H1 (cell line): ENCODE data around the gene DSTN. TPM values are rescaled to one million over a fixed set of nuclear protein-coding genes. Genes with fewer than 3 reads are reported as not detected.

Source experiments
- CTCF ChIA-PET: fragments of 300-600 bp; sonication (Branson Sonifier 250); formaldehyde crosslinking; loops from one replicate; lab custom pipeline; 2021; ENCODE audit not compliant: partially characterized antibody; lab: Charles Lee
- POLR2A ChIA-PET: fragments of 300-600 bp; sonication (Branson Sonifier 250); formaldehyde crosslinking; loops from one replicate; lab custom pipeline; 2021; ENCODE audit warnings: inconsistent platforms; ENCODE audit not compliant: partially characterized antibody; lab: Charles Lee
- DNase-seq, 2 experiments: peaks; one replicate each; pipeline versions ENCODE4 v3.0.0 to v3.0.0-alpha.2; 2010 to 2022; ENCODE audit warnings: low spot score in 2 of 2, low read depth in 1 of 2, mixed read lengths in 1 of 2
- FAIRE-seq: peaks from 2 replicates; lab custom pipeline; 2011; peaks lifted over from hg19 to GRCh38; lab: Jason Lieb, UNC
- H2AFZ ChIP-seq: 2 replicates; pipeline ENCODE4 v1.8.1; 2012; ENCODE audit warnings: low read length, inconsistent platforms
- H2AK5ac ChIP-seq: 2 replicates; pipeline ENCODE4 v1.6.1; 2013; ENCODE audit warnings: low read depth, low read length
- H2BK120ac ChIP-seq: replicated peaks from 2 replicates; pipeline ENCODE3; 2013; ENCODE audit warnings: low read depth, low read length, inconsistent platforms
- H2BK12ac ChIP-seq: 2 replicates; pipeline ENCODE4 v1.6.1; 2013; ENCODE audit warnings: low read depth, low read length
- H2BK15ac ChIP-seq: 2 replicates; pipeline ENCODE4 v1.6.1; 2013; ENCODE audit warnings: low read length
- H2BK20ac ChIP-seq: 2 replicates; pipeline ENCODE4 v1.6.1; 2013; ENCODE audit warnings: low read length
- H2BK5ac ChIP-seq: 2 replicates; pipeline ENCODE4 v1.6.1; 2013; ENCODE audit warnings: low read depth, low read length
- H3K14ac ChIP-seq: 2 replicates; pipeline ENCODE4 v1.6.1; 2013; ENCODE audit warnings: inconsistent platforms; ENCODE audit not compliant: insufficient read length
- H3K18ac ChIP-seq: 2 replicates; pipeline ENCODE4 v1.6.1; 2013; ENCODE audit warnings: low read length; ENCODE audit errors: extremely low read depth
- H3K23ac ChIP-seq: 2 replicates; pipeline ENCODE4 v1.6.1; 2013; ENCODE audit warnings: inconsistent platforms; ENCODE audit not compliant: insufficient read length
- H3K23me2 ChIP-seq: 2 replicates; pipeline ENCODE4 v1.6.1; 2013; ENCODE audit warnings: low read depth, low read length
- H3K27ac ChIP-seq: 2 replicates; pipeline ENCODE4 v1.6.1; 2011; ENCODE audit warnings: low read depth, low read length, inconsistent platforms
- H3K27me3 ChIP-seq, 4 experiments: replicated peaks in 1 of 4; 1 replicate in 1 of 4; 2 replicates in 3 of 4; pipeline versions ENCODE4 v1.6.1 to v1.8.1; 2011 to 2013; ENCODE audit warnings: low read length in 3 of 4, mild to moderate bottlenecking in 3 of 4, inconsistent platforms in 2 of 4, mixed read lengths in 2 of 4, moderate library complexity in 1 of 4; ENCODE audit not compliant: control insufficient read depth in 3 of 4, insufficient read depth in 3 of 4; ENCODE audit errors: extremely low read depth in 1 of 4
- H3K36me3 ChIP-seq, 4 experiments: 2 replicates each; pipeline versions ENCODE4 v1.6.1 to v1.8.1; 2011 to 2013; ENCODE audit warnings: mild to moderate bottlenecking in 4 of 4, low read length in 3 of 4, moderate library complexity in 2 of 4, control low read depth in 1 of 4, inconsistent platforms in 1 of 4; ENCODE audit not compliant: insufficient read depth in 4 of 4, control insufficient read depth in 2 of 4
- H3K4ac ChIP-seq: replicated peaks from 2 replicates; pipeline ENCODE3; 2013; ENCODE audit warnings: low read length, low read depth, mixed read lengths, inconsistent platforms; ENCODE audit not compliant: insufficient read length
- H3K4me1 ChIP-seq, 4 experiments: replicated peaks in 1 of 4; 1 replicate in 1 of 4; 2 replicates in 3 of 4; pipeline versions ENCODE4 v1.6.1 to v1.8.1; 2011 to 2013; ENCODE audit warnings: low read length in 3 of 4, inconsistent platforms in 2 of 4, mixed read lengths in 1 of 4; ENCODE audit not compliant: insufficient read depth in 4 of 4, control insufficient read depth in 3 of 4
- H3K4me2 ChIP-seq, 2 experiments: 2 replicates each; pipeline versions ENCODE4 v1.6.1 to v1.8.1; 2011 to 2013; ENCODE audit warnings: low read depth in 2 of 2, low read length in 2 of 2, control low read depth in 1 of 2, inconsistent platforms in 1 of 2, mild to moderate bottlenecking in 1 of 2; ENCODE audit not compliant: insufficient read depth in 1 of 2
- H3K4me3 ChIP-seq, 4 experiments: fragments of 200-600, 300-600 bp in 1 of 4; sonication (generic), shearing (Covaris generic), sonication (Bioruptor Twin) in 1 of 4; 2 replicates each; pipeline versions ENCODE4 v1.5.1 to v1.8.1; 2011 to 2016; ENCODE audit warnings: low read length in 4 of 4, low read depth in 3 of 4, control low read depth in 2 of 4, inconsistent platforms in 2 of 4, mild to moderate bottlenecking in 2 of 4, mixed read lengths in 1 of 4, moderate library complexity in 1 of 4; ENCODE audit not compliant: insufficient read depth in 2 of 4; ENCODE audit errors: extremely low read depth in 1 of 4
- H3K56ac ChIP-seq: replicated peaks from 2 replicates; pipeline ENCODE3; 2013; ENCODE audit warnings: low read depth, mild to moderate bottlenecking, mixed read lengths, low read length, inconsistent platforms; ENCODE audit not compliant: insufficient read length
- H3K79me1 ChIP-seq: 2 replicates; pipeline ENCODE4 v1.6.1; 2013; ENCODE audit warnings: low read depth, low read length, control low read depth
- H3K79me2 ChIP-seq, 2 experiments: 2 replicates each; pipeline versions ENCODE4 v1.6.1 to v1.8.1; 2012 to 2013; ENCODE audit warnings: low read length in 2 of 2, mild to moderate bottlenecking in 2 of 2, inconsistent platforms in 1 of 2; ENCODE audit not compliant: insufficient read depth in 2 of 2, control insufficient read depth in 1 of 2
- H3K9ac ChIP-seq, 4 experiments: replicated peaks in 1 of 4; 1 replicate in 1 of 4; 2 replicates in 3 of 4; pipeline versions ENCODE4 v1.6.1 to v1.8.1; 2011 to 2013; ENCODE audit warnings: low read depth in 3 of 4, low read length in 3 of 4, control low read depth in 2 of 4, mild to moderate bottlenecking in 2 of 4, moderate library complexity in 2 of 4, inconsistent platforms in 1 of 4; ENCODE audit errors: extremely low read depth in 1 of 4
- H3K9me3 ChIP-seq, 2 experiments: 2 replicates each; pipeline versions ENCODE4 v1.6.1 to v1.8.1; 2012 to 2013; ENCODE audit warnings: mild to moderate bottlenecking in 2 of 2, moderate library complexity in 2 of 2, control low read depth in 1 of 2, inconsistent platforms in 1 of 2, low read depth in 1 of 2, low read length in 1 of 2, mixed read lengths in 1 of 2; ENCODE audit not compliant: insufficient read depth in 2 of 2
- H4K20me1 ChIP-seq, 2 experiments: replicated peaks in 1 of 2; 2 replicates each; pipeline versions ENCODE3 to v1.8.1; 2011 to 2013; ENCODE audit warnings: inconsistent platforms in 2 of 2, low read length in 2 of 2, mild to moderate bottlenecking in 1 of 2; ENCODE audit not compliant: insufficient read depth in 2 of 2, control insufficient read depth in 1 of 2
- H4K5ac ChIP-seq: 2 replicates; pipeline ENCODE4 v1.6.1; 2013; ENCODE audit warnings: low read length, low read depth, mixed read lengths, inconsistent platforms; ENCODE audit not compliant: insufficient read length
- H4K8ac ChIP-seq: 2 replicates; pipeline ENCODE4 v1.8.0; 2013; ENCODE audit warnings: mild to moderate bottlenecking, moderate library complexity, low read length, inconsistent platforms; ENCODE audit not compliant: insufficient read depth; ENCODE audit errors: extremely low read depth
- H4K91ac ChIP-seq: replicated peaks from 2 replicates; pipeline ENCODE3; 2013; ENCODE audit warnings: low read length, mixed read lengths, inconsistent platforms; ENCODE audit not compliant: insufficient read length
- ASH2L ChIP-seq: fragments of 200-600, 300-600 bp; sonication (generic); IDR thresholded peaks from one replicate; pipeline ENCODE4 v1.7.1; 2017; ENCODE audit warnings: low read length
- BRCA1 ChIP-seq: IDR thresholded peaks from 2 replicates; pipeline ENCODE4 v1.6.1; 2012; ENCODE audit warnings: low read depth, low read length, improper control_type of control experiment
- CBX8 ChIP-seq: fragments of 300-800, 300-1000 bp; sonication (generic); IDR thresholded peaks from 2 replicates; pipeline ENCODE4 v1.7.1; 2016; ENCODE audit warnings: low read depth, low read length, borderline replicate concordance
- FOSL1 ChIP-seq: IDR thresholded peaks from 2 replicates; pipeline ENCODE4 v1.6.1; 2011; ENCODE audit warnings: mild to moderate bottlenecking, low read depth, low read length, moderate library complexity; ENCODE audit not compliant: insufficient read depth
- GABPA ChIP-seq: IDR thresholded peaks from 2 replicates; pipeline ENCODE4 v1.6.1; 2011; ENCODE audit warnings: mild to moderate bottlenecking, low read length, moderate library complexity, borderline replicate concordance; ENCODE audit not compliant: insufficient read depth
- HDAC2 ChIP-seq, 2 experiments: fragments of 300-600 bp in 1 of 2; sonication (generic) in 1 of 2; IDR thresholded peaks; 2 replicates each; pipeline ENCODE4 v1.6.1; 2011 to 2012; ENCODE audit warnings: low read depth in 2 of 2, low read length in 2 of 2, mild to moderate bottlenecking in 2 of 2, moderate library complexity in 2 of 2, borderline replicate concordance in 1 of 2, inconsistent platforms in 1 of 2
- KDM4A ChIP-seq: IDR thresholded peaks from one replicate; pipeline ENCODE4 v1.7.1; 2012; ENCODE audit warnings: low read depth, mild to moderate bottlenecking, moderate library complexity, low read length, inconsistent platforms; ENCODE audit not compliant: severe bottlenecking
- PHF8 ChIP-seq: fragments of 200-600 bp; sonication (generic); conservative IDR thresholded peaks from 2 replicates; pipeline ENCODE4 v1.7.1; 2012; ENCODE audit warnings: low read depth, mild to moderate bottlenecking, inconsistent platforms, low read length, moderate library complexity
- POLR2AphosphoS5 ChIP-seq: IDR thresholded peaks from 2 replicates; pipeline ENCODE4 v1.6.1; 2011; ENCODE audit warnings: low read depth, low read length
- POU5F1 ChIP-seq: IDR thresholded peaks from 2 replicates; pipeline ENCODE4 v1.6.1; 2011; ENCODE audit warnings: low read depth, mild to moderate bottlenecking, low read length, moderate library complexity
- RXRA ChIP-seq: IDR thresholded peaks from 2 replicates; pipeline ENCODE4 v1.6.1; 2011; ENCODE audit warnings: low read depth, mild to moderate bottlenecking, low read length, moderate library complexity; ENCODE audit not compliant: insufficient read depth
- TBP ChIP-seq: IDR thresholded peaks from 2 replicates; pipeline ENCODE4 v1.6.1; 2011; ENCODE audit warnings: low read depth, low read length, improper control_type of control experiment
- TCF12 ChIP-seq: IDR thresholded peaks from 2 replicates; pipeline ENCODE4 v1.6.1; 2011; ENCODE audit warnings: low read depth, mild to moderate bottlenecking, low read length
- YY1 ChIP-seq: IDR thresholded peaks from 2 replicates; pipeline ENCODE4 v1.6.1; 2011; ENCODE audit warnings: low read depth, mild to moderate bottlenecking, low read length
- WGBS, 2 experiments: shearing (Covaris generic) in 1 of 2; methylation state at CpG; one replicate each; pipeline versions ENCODE4 v1.1.6 to v1.1.7; 2013 to 2015; ENCODE audit warnings: low lambda C conversion rate in 2 of 2, mixed read lengths in 2 of 2, inconsistent platforms in 1 of 2, low coverage in 1 of 2, missing lambda C conversion rate in 1 of 2; ENCODE audit not compliant: insufficient replicate concordance in 2 of 2, insufficient coverage in 1 of 2, insufficient read length in 1 of 2; ENCODE audit errors: extremely low coverage in 1 of 2, missing lambda C conversion rate in 1 of 2; 5-methylcytosine and 5-hydroxymethylcytosine counted together
- polyA plus RNA-seq, 7 experiments: library from polyadenylated mRNA; depleted of rRNA in 3 of 7; stranded (reverse) in 5 of 7; unstranded in 2 of 7; fragments of >200 nt in 5 of 7; fragments of 200-250 nt in 2 of 7; gene quantifications; 1 replicate in 5 of 7; 2 replicates in 1 of 7; 4 replicates in 1 of 7; pipeline versions ENCODE4 v1.2.1 to v1.2.3, GENCODE V29; 2011 to 2013; ENCODE audit warnings: missing spikeins in 2 of 7, mixed read lengths in 2 of 7
- total RNA-seq: library from RNA; stranded (reverse); fragmentation: NEBNext Ultra II Directional; extraction: Animal tissue kit (Norgen Biotek cat#: 25700); gene quantifications from 2 replicates; pipeline ENCODE4 v1.2.1, GENCODE V29; 2021

DSTN gene
- total and polyA plus RNA-seq, 2 of the 8 experiments (the other 6 are each of a cell fraction or from before 2014, with no cell fraction given) = 43.3 to 208 TPM

DNA sequence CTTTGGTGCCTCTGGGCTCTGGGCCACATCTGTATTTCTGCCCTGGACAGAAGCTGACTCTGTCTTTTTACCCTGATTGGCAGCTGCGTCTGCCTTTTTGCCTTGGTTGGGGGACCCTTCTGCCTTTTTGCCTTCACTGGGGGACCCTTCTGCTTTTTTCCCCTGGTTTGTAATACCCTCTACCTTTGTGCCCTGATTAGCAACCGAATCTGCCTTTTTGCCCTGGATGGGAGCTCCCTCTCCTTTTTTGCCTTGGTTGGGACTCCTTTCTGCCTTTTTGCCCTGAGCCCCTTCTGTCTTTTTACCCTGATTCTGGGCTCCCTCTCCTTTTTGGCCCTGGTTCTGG, 88.7 kb downstream of the DSTN start:
- Histone ChIP-seq H3K27ac (no peak overlapping the region), H3K4me1 (peaks cover 8 to 11% (median 9%) of the 10 kb centered on the region in 4 experiments; a peak in 5 of 7 replicates), H4K20me1 (peaks cover 0 to 6% of the 10 kb centered on the region in 2 experiments), H2BK120ac (no peak overlapping the region), H3K36me3 (peaks cover 0 to 20% (median 10%) of the 10 kb centered on the region in 4 experiments; a peak in 5 of 8 replicates), H3K9me3 (peaks cover 6 to 13% of the 10 kb centered on the region in 2 experiments), H3K79me2 (peaks cover 6 to 75% of the 10 kb centered on the region in 2 experiments), H2BK20ac (no peak overlapping the region), H3K23ac (no peak overlapping the region), H4K5ac (no peak overlapping the region), H3K79me1 (peaks cover 16% of the 10 kb centered on the region), H3K27me3 (no peaks in the 10 kb centered on the region), H3K56ac (no peak overlapping the region), H3K9ac (no peak overlapping the region), H3K4ac (no peak overlapping the region), H3K4me2 (no peak overlapping the region), H2BK12ac (no peak overlapping the region), H3K23me2 (no peaks in the 10 kb centered on the region), H4K91ac (no peak overlapping the region), H3K18ac (no peak overlapping the region), H2AFZ (no peak overlapping the region), H3K14ac (no peak overlapping the region), H2AK5ac (no peak overlapping the region), H2BK5ac (no peak overlapping the region), H2BK15ac (no peak overlapping the region), H3K4me3 (no peak overlapping the region), H4K8ac (no peak overlapping the region)
- WGBS, 2 experiments = 88% methylated on average over 2 of the region's 2 CpGs; no CpG with 5 or more reads in 1 of the 2 experiments
- ChIA-PET CTCF (interaction anchor here (1.0 to 5.9 kb wide), 3 partner anchors 9 to 280 kb away, joined by 3 to 26 read pairs (median 12); partner anchors contain the start of gene RRBP1), POLR2A (no interaction called here)
- no peak for DNase-seq
- no peak for FAIRE-seq
- TF ChIP-seq KDM4A (no peak), HDAC2 (IDR thresholded peaks at IDR 0.05; ENCODE audit: borderline replicate concordance in 1 of 2, low read depth in 2 of 2, low read length in 2 of 2) (no peak), PHF8 (no peak), GABPA (no peak), BRCA1 (no peak), YY1 (no peak), POLR2AphosphoS5 (no peak), TBP (no peak), RXRA (no peak), POU5F1 (no peak), CBX8 (no peak), FOSL1 (no peak), TCF12 (no peak), ASH2L (no peak)
